ENCODE data around the gene OR2F1.
"Not testable (repeated sequence)": the region's sequence is repeated elsewhere in the genome, so short reads cannot be mapped to it uniquely, and the experiment has no call there.

Gene OR2F1

DNA sequence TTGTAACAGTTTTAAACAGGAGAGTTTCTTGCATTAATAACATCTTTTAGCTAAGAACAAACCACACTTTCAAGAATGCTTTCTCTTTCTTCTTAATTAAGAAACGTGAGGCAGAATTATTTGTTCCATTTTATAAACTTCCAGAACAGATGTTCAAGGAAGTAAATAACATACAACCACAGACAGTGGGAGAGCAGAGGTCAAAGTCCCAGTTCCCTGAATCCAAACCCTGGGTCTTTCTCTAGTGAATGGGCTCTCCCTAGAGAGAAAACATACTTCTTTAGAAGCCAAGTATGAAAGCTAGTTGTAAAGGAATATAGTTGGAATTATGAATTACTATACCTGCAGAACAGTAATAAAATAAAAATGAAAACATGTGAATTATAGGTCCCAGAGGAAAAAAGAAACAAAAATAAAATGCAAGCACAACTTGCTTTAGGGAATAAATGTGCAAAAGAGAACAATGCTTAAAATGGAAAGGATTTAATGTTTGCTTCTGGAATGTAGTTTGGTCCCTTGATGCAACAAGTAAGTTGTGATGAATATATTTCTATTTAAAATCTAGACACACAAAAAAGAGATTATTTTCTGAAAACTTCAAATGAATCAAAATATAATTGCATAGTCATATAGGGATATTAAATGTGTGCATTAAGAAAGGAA lies 51.5 kb downstream of the OR2F1 start:
- DNase-seq, result no peak

GRCh38 chr7:144006692-144007042 lies 52.0 kb downstream of the OR2F1 start:
- no peak for DNase-seq

- DNase-seq, result no peak
These were observed 54.7 kb downstream of the OR2F1 start for GRCh38 chr7:144009361-144009760.

GRCh38 chr7:144010061-144010460 lies 55.4 kb downstream of the OR2F1 start:
- not testable (repeated sequence) for DNase-seq

DNA sequence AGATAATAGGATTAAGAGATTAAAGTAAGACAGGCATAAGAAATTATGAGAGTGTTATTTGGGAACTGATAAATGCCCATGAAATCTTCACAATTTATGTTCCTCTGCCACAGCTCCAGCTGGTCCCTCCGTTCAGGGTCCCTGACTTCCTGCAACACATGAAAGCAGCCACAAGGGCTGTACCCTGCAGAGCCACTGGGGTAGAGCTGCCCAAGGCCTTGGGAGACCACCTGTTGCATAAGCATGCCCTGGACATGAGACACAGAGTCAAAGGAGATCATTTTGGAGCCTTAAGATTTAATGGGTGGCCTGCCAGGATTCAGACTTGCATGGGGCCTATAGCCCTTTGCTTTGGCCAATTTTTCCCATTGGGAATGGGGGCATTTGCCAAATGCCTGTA lies 56.2 kb downstream of the OR2F1 start:
- DNase-seq, result not testable (repeated sequence)

- no peak for DNase-seq
These were observed 57.0 kb downstream of the OR2F1 start for GRCh38 chr7:144011458-144012230.

All from amygdala (tissue), 56 donors.